T-cell (primary cell): ENCODE data around the gene PTPRT. TPM values are rescaled to one million over a fixed set of nuclear protein-coding genes. Genes with fewer than 3 reads are reported as not detected.

ENCODE experiments used
- ATAC-seq, 4 experiments: fragments of 200-7000 bp in 3 of 4; fragments of 150-1000 bp in 1 of 4; cut with Tn5 transposase; replicated peaks in 1 of 4; 1 replicate in 3 of 4; 2 replicates in 1 of 4; pipeline ENCODE4 v1.10.0; 2021; ENCODE audit warnings: moderate library complexity in 3 of 4, mild to moderate bottlenecking in 2 of 4, moderate number of reproducible peaks in 1 of 4
- CTCF ChIA-PET, 2 donors: fragments of 300-600 bp; sonication (Branson Sonifier 250); formaldehyde crosslinking; loops; one replicate each; lab custom pipeline; 2022; ENCODE audit warnings: antibody characterized with exemption in 2 of 2; lab: Charles Lee
- POLR2A ChIA-PET, 2 donors: fragments of 300-600 bp; sonication (Branson Sonifier 250); formaldehyde crosslinking; loops; one replicate each; lab custom pipeline; 2022; ENCODE audit warnings: antibody characterized with exemption in 2 of 2; lab: Charles Lee
- DNase-seq, 35 experiments: peaks; one replicate each; pipeline versions ENCODE4 v3.0.0 to v3.0.0-alpha.2; 2013 to 2023
- H3K27ac ChIP-seq: one replicate; pipeline ENCODE4 v1.5.1; 2013; ENCODE audit warnings: low read length
- H3K27me3 ChIP-seq, 2 experiments: replicated peaks in 1 of 2; 1 replicate in 1 of 2; 2 replicates in 1 of 2; pipeline versions ENCODE4 v1.6.1 to v1.7.0; 2013; ENCODE audit warnings: low read length in 1 of 2, mixed read lengths in 1 of 2; ENCODE audit not compliant: control insufficient read depth in 2 of 2, insufficient read depth in 2 of 2; ENCODE audit errors: extremely low read depth in 1 of 2
- H3K36me3 ChIP-seq, 2 donors: 1 replicate in 1 of 2; 2 replicates in 1 of 2; pipeline versions ENCODE4 v1.6.1 to v1.7.0; 2013; ENCODE audit warnings: low read length in 1 of 2; ENCODE audit not compliant: control insufficient read depth in 2 of 2, insufficient read depth in 1 of 2; ENCODE audit errors: extremely low read depth in 1 of 2
- H3K4me1 ChIP-seq, 2 experiments: 1 replicate in 1 of 2; 2 replicates in 1 of 2; pipeline versions ENCODE4 v1.6.1 to v1.7.0; 2013; ENCODE audit warnings: low read length in 2 of 2, mixed read lengths in 1 of 2; ENCODE audit not compliant: insufficient read depth in 2 of 2, control insufficient read depth in 1 of 2; ENCODE audit errors: extremely low read depth in 1 of 2
- H3K4me3 ChIP-seq, 2 donors: 1 replicate in 1 of 2; 2 replicates in 1 of 2; pipeline versions ENCODE4 v1.5.1 to v1.7.0; 2013; ENCODE audit warnings: mild to moderate bottlenecking in 2 of 2, low read length in 1 of 2, moderate library complexity in 1 of 2; ENCODE audit not compliant: control insufficient read depth in 1 of 2; ENCODE audit errors: extremely low read depth in 1 of 2
- H3K9me3 ChIP-seq: 2 replicates; pipeline ENCODE4 v1.7.0; 2013
- H3K27ac Mint-ChIP-seq, 2 donors: one replicate each; pipeline ENCODE4 v1.8.0; 2020 to 2021; ENCODE audit warnings: mild to moderate bottlenecking in 2 of 2, mixed read lengths in 2 of 2
- H3K27me3 Mint-ChIP-seq, 2 donors: one replicate each; pipeline ENCODE4 v1.8.0; 2021 to 2022; ENCODE audit warnings: mixed read lengths in 2 of 2
- H3K36me3 Mint-ChIP-seq: one replicate; pipeline ENCODE4 v1.8.0; 2021; ENCODE audit warnings: mixed read lengths
- H3K4me1 Mint-ChIP-seq, 3 donors: one replicate each; pipeline ENCODE4 v1.8.0; 2020 to 2022; ENCODE audit warnings: mixed read lengths in 3 of 3, mild to moderate bottlenecking in 1 of 3
- H3K4me3 Mint-ChIP-seq, 3 donors: one replicate each; pipeline ENCODE4 v1.8.0; 2020 to 2022; ENCODE audit warnings: mild to moderate bottlenecking in 3 of 3, mixed read lengths in 3 of 3, moderate library complexity in 3 of 3
- H3K9me3 Mint-ChIP-seq, 3 donors: one replicate each; pipeline ENCODE4 v1.8.0; 2020 to 2022; ENCODE audit warnings: mixed read lengths in 3 of 3
- WGBS: methylation state at CpG from one replicate; pipeline ENCODE4 v1.1.5; 2013; ENCODE audit warnings: missing lambda C conversion rate; ENCODE audit not compliant: insufficient coverage; 5-methylcytosine and 5-hydroxymethylcytosine counted together
- total RNA-seq, 35 experiments: library from RNA in 6 of 35; stranded (reverse) in 6 of 35; fragments of 120-200 nt in 1 of 35; gene quantifications; one replicate each; pipeline versions ENCODE4 v1.2.1 to v1.2.4 and lab custom pipeline; 2013 to 2026

Gene PTPRT
- total RNA-seq, 5 donors from 2014 or later (not counting 1 experiment from before 2014, with no cell fraction given) = not detected

- POLR2A ChIA-PET = no interaction called here
- Mint-ChIP-seq H3K4me1 (no peaks in the 10 kb centered on the region), H3K9me3 (peaks cover 2 to 17% (median 2%) of the 10 kb centered on the region in 3 donors), H3K36me3 (no peaks in the 10 kb centered on the region), H3K4me3 (no peak overlapping the region), H3K27me3 (peaks cover 0 to 5% of the 10 kb centered on the region in 2 donors), H3K27ac (no peak overlapping the region)
- WGBS = 76% methylated on average over 2 of the region's 2 CpGs
- H3K27me3 ChIP-seq = peaks cover 0 to 4% of the 10 kb centered on the region in 2 experiments
- H3K9me3 ChIP-seq = no peaks in the 10 kb centered on the region
- no peak overlapping the region for H3K4me3 ChIP-seq
- no peak for DNase-seq
- no peaks in the 10 kb centered on the region for H3K36me3 ChIP-seq
- H3K27ac ChIP-seq = no peak overlapping the region
- no peaks in the 10 kb centered on the region for H3K4me1 ChIP-seq
- CTCF ChIA-PET = no interaction called here
- ATAC-seq = no peak
Measured at GRCh38 chr20:42430598-42430997, 759.1 kb downstream of the PTPRT start.

- H3K27ac Mint-ChIP-seq = no peak overlapping the region
- Histone ChIP-seq H3K4me3 (no peak overlapping the region), H3K36me3 (no peaks in the 10 kb centered on the region), H3K27me3 (peaks cover 0 to 4% of the 10 kb centered on the region in 2 experiments), H3K9me3 (no peaks in the 10 kb centered on the region), H3K27ac (no peak overlapping the region), H3K4me1 (no peaks in the 10 kb centered on the region)
- DNase-seq = no peak
- H3K9me3 Mint-ChIP-seq = peaks cover 2 to 24% (median 5%) of the 10 kb centered on the region in 3 donors
- ChIA-PET CTCF (no interaction called here), POLR2A (no interaction called here)
- H3K4me1 Mint-ChIP-seq = no peaks in the 10 kb centered on the region
- no peak overlapping the region for H3K4me3 Mint-ChIP-seq
- H3K27me3 Mint-ChIP-seq = peaks cover 0 to 5% of the 10 kb centered on the region in 2 donors
- 70% methylated on average over 8 of the region's 8 CpGs for WGBS
- no peak for ATAC-seq
- H3K36me3 Mint-ChIP-seq = no peaks in the 10 kb centered on the region
Measured at GRCh38 chr20:42429761-42430458, 759.8 kb downstream of the PTPRT start.

- Mint-ChIP-seq H3K27me3 (peaks cover 0 to 3% of the 10 kb centered on the region in 2 donors), H3K9me3 (peaks cover 0 to 15% (median 2%) of the 10 kb centered on the region in 3 donors), H3K4me3 (no peak overlapping the region), H3K4me1 (no peaks in the 10 kb centered on the region), H3K27ac (no peak overlapping the region), H3K36me3 (no peaks in the 10 kb centered on the region)
- DNase-seq = no peak
- 84% methylated on average over 9 of the region's 15 CpGs for WGBS
- ATAC-seq = no peak
- no peak overlapping the region for H3K4me3 ChIP-seq
- no peaks in the 10 kb centered on the region for H3K27me3 ChIP-seq
- POLR2A ChIA-PET = no interaction called here
- CTCF ChIA-PET = no interaction called here
- H3K36me3 ChIP-seq = no peaks in the 10 kb centered on the region
- H3K9me3 ChIP-seq = no peaks in the 10 kb centered on the region
- H3K4me1 ChIP-seq = no peaks in the 10 kb centered on the region
- no peak overlapping the region for H3K27ac ChIP-seq
Measured at GRCh38 chr20:42419814-42420532, 769.7 kb downstream of the PTPRT start.

- Histone ChIP-seq H3K36me3 (no peaks in the 10 kb centered on the region), H3K9me3 (no peaks in the 10 kb centered on the region), H3K4me3 (no peak overlapping the region), H3K4me1 (no peaks in the 10 kb centered on the region), H3K27ac (no peak overlapping the region), H3K27me3 (no peaks in the 10 kb centered on the region)
- H3K9me3 Mint-ChIP-seq = peaks cover under 1 to 7% (median 7%) of the 10 kb centered on the region in 3 donors
- H3K27ac Mint-ChIP-seq = no peak overlapping the region
- ChIA-PET POLR2A (no interaction called here), CTCF (no interaction called here)
- no CpG with 5 or more reads among the region's 2 CpGs for WGBS
- ATAC-seq = no peak
- H3K4me1 Mint-ChIP-seq = no peaks in the 10 kb centered on the region
- no peak overlapping the region for H3K4me3 Mint-ChIP-seq
- no peaks in the 10 kb centered on the region for H3K36me3 Mint-ChIP-seq
- no peaks in the 10 kb centered on the region for H3K27me3 Mint-ChIP-seq
- DNase-seq = no peak
Measured at GRCh38 chr20:42406826-42407225, 782.9 kb downstream of the PTPRT start.

GRCh38 chr20:42402455-42402854 is 787.3 kb downstream of the PTPRT start:
- Mint-ChIP-seq H3K4me3 (no peak overlapping the region), H3K9me3 (peaks cover 0 to 8% (median 6%) of the 10 kb centered on the region in 3 donors), H3K36me3 (no peaks in the 10 kb centered on the region), H3K27ac (no peak overlapping the region), H3K27me3 (no peaks in the 10 kb centered on the region), H3K4me1 (no peaks in the 10 kb centered on the region)
- ChIA-PET POLR2A (no interaction called here), CTCF (no interaction called here)
- ATAC-seq (no peak), DNase-seq (no peak)
- WGBS = 81% methylated on average over 3 of the region's 5 CpGs
- Histone ChIP-seq H3K4me3 (no peak overlapping the region), H3K27ac (no peak overlapping the region), H3K4me1 (no peaks in the 10 kb centered on the region), H3K36me3 (no peaks in the 10 kb centered on the region), H3K9me3 (no peaks in the 10 kb centered on the region), H3K27me3 (no peaks in the 10 kb centered on the region)

GRCh38 chr20:42401613-42402012 is 788.1 kb downstream of the PTPRT start:
- peaks cover 0 to 8% (median 6%) of the 10 kb centered on the region in 3 donors for H3K9me3 Mint-ChIP-seq
- no peaks in the 10 kb centered on the region for H3K4me1 ChIP-seq
- no peak overlapping the region for H3K4me3 Mint-ChIP-seq
- no peak overlapping the region for H3K4me3 ChIP-seq
- no peaks in the 10 kb centered on the region for H3K4me1 Mint-ChIP-seq
- H3K27me3 ChIP-seq = no peaks in the 10 kb centered on the region
- no peak for ATAC-seq
- WGBS = 80% methylated on average over 1 of the region's 3 CpGs
- ChIA-PET CTCF (no interaction called here), POLR2A (no interaction called here)
- no peaks in the 10 kb centered on the region for H3K27me3 Mint-ChIP-seq
- H3K36me3 Mint-ChIP-seq = no peaks in the 10 kb centered on the region
- DNase-seq = no peak
- H3K9me3 ChIP-seq = no peaks in the 10 kb centered on the region
- no peak overlapping the region for H3K27ac ChIP-seq
- H3K27ac Mint-ChIP-seq = no peak overlapping the region
- no peaks in the 10 kb centered on the region for H3K36me3 ChIP-seq
